ENCODE data around the gene PLCG2. TPM values are rescaled to one million over a fixed set of nuclear protein-coding genes. Genes with fewer than 3 reads are reported as not detected.

PLCG2 gene
- polyA plus RNA-seq, 1 donor from 2014 or later: not detected

DNA sequence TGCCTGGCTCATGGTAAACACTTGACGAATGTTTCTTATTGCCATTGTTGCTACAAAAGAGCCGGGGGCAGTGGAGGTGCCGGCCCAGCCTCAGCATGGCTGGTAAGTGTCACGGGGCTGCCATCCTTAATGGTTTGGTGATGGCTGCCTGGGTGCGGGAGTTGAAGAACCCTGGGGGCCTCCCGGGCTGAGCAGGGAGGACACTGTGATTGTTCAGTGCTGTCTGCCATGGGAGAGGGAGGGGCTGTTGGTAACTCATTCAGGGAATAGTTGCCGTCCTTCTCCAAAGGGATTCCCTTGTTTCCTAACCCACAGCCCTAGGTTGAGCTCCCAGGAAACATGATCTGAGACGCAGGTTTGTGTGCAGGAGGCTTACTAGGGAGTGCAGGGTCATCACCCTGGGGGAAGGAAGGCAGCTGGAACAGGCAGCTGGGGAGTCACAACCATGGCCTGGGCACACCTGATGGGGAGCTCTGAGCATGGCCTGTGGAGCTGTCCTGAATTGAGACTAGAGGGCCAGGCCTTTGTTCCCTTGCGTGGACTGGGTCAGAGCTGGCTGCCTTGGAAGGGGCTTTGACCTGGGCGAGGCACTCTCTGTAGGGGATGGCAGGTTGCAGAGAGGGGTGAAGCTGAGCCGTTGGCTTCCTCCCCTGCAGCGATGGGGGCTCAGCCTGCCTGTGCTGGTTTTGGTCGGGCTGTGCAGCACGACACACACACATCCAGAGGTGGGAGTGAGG is 85.7 kb downstream of the PLCG2 start:
- Histone ChIP-seq H3K4me3 (ENCODE audit: low read length) (no peak overlapping the region), H3K36me3 (ENCODE audit: insufficient read depth, low read length) (no peaks in the 10 kb centered on the region), H3K79me2 (replicated peaks; ENCODE audit: insufficient read depth, low read length) (no peaks in the 10 kb centered on the region), H3K27ac (ENCODE audit: low read length) (no peak overlapping the region), H4K20me1 (ENCODE audit: insufficient read depth) (no peaks in the 10 kb centered on the region), H3F3A (ENCODE audit: insufficient read depth, low read length, poor library complexity, severe bottlenecking) (no peaks in the 10 kb centered on the region), H3K4me2 (ENCODE audit: low read length) (no peak overlapping the region), H3K27me3 (ENCODE audit: insufficient read depth, low read depth, low read length) (no peaks in the 10 kb centered on the region), H3K9me3 (ENCODE audit: low read length) (no peaks in the 10 kb centered on the region), H3K9ac (ENCODE audit: low read length) (no peak overlapping the region), H2AFZ (ENCODE audit: low read depth, low read length) (no peak overlapping the region), H3K9me2 (ENCODE audit: insufficient read depth, low read length) (no peaks in the 10 kb centered on the region)
- TF ChIP-seq RAD21 (conservative IDR thresholded peaks at IDR 0.05): no peak
- TF ChIP-seq, protein P1, sequence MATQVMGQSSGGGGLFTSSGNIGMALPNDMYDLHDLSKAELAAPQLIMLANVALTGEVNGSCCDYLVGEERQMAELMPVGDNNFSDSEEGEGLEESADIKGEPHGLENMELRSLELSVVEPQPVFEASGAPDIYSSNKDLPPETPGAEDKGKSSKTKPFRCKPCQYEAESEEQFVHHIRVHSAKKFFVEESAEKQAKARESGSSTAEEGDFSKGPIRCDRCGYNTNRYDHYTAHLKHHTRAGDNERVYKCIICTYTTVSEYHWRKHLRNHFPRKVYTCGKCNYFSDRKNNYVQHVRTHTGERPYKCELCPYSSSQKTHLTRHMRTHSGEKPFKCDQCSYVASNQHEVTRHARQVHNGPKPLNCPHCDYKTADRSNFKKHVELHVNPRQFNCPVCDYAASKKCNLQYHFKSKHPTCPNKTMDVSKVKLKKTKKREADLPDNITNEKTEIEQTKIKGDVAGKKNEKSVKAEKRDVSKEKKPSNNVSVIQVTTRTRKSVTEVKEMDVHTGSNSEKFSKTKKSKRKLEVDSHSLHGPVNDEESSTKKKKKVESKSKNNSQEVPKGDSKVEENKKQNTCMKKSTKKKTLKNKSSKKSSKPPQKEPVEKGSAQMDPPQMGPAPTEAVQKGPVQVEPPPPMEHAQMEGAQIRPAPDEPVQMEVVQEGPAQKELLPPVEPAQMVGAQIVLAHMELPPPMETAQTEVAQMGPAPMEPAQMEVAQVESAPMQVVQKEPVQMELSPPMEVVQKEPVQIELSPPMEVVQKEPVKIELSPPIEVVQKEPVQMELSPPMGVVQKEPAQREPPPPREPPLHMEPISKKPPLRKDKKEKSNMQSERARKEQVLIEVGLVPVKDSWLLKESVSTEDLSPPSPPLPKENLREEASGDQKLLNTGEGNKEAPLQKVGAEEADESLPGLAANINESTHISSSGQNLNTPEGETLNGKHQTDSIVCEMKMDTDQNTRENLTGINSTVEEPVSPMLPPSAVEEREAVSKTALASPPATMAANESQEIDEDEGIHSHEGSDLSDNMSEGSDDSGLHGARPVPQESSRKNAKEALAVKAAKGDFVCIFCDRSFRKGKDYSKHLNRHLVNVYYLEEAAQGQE (IDR thresholded peaks at IDR 0.05; ENCODE audit: borderline replicate concordance): no peak

DNA sequence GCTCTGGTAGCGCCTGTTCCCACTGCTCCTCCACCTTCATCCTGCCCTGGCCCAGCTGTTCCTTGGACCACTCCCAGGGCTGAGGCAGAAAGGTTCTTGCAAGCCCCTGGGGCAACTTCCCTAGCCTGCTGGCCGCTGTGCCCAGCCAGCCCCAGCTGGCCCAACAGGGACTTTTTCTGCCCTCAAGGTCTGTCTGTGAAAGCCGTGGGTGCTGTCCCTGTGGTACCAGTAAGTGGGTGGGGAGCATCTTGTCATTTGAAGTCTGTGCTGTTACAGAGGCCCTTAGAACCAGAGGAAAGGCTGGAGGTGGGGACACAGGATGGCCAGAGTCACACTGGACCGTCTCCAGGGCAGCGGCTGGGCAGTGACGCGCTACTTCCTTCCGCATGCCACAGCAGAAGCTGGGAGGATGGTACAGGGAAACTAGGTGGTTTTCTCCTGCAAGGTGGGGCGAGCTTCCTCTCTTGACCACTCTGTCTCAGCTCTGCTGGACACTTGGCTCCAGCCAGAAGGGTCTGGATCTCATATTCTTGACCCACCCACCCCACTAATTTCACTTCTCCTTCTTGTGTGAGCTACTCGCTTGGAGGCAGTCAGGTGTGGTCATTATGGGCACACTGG is 87.8 kb downstream of the PLCG2 start:
- TF ChIP-seq SMC3 (conservative IDR thresholded peaks at IDR 0.05; ENCODE audit: poor library complexity) (no peak), POLR2AphosphoS5 (IDR thresholded peaks at IDR 0.05) (no peak), TAF1 (IDR thresholded peaks at IDR 0.05; ENCODE audit: low read depth) (no peak), EP300 (conservative IDR thresholded peaks at IDR 0.05; ENCODE audit: poor library complexity, severe bottlenecking) (no peak), EZH2 (IDR thresholded peaks at IDR 0.05; ENCODE audit: borderline replicate concordance, insufficient read depth, low read length, poor library complexity, severe bottlenecking) (no peak), RAD21 (conservative IDR thresholded peaks at IDR 0.05) (no peak), MXI1 (conservative IDR thresholded peaks at IDR 0.05; ENCODE audit: poor library complexity, severe bottlenecking) (no peak)
- TF ChIP-seq, protein P2, sequence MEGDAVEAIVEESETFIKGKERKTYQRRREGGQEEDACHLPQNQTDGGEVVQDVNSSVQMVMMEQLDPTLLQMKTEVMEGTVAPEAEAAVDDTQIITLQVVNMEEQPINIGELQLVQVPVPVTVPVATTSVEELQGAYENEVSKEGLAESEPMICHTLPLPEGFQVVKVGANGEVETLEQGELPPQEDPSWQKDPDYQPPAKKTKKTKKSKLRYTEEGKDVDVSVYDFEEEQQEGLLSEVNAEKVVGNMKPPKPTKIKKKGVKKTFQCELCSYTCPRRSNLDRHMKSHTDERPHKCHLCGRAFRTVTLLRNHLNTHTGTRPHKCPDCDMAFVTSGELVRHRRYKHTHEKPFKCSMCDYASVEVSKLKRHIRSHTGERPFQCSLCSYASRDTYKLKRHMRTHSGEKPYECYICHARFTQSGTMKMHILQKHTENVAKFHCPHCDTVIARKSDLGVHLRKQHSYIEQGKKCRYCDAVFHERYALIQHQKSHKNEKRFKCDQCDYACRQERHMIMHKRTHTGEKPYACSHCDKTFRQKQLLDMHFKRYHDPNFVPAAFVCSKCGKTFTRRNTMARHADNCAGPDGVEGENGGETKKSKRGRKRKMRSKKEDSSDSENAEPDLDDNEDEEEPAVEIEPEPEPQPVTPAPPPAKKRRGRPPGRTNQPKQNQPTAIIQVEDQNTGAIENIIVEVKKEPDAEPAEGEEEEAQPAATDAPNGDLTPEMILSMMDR (IDR thresholded peaks at IDR 0.05; ENCODE audit: poor library complexity, severe bottlenecking): no peak
- TF ChIP-seq, protein P1 (IDR thresholded peaks at IDR 0.05; ENCODE audit: borderline replicate concordance): no peak
- H3K27ac ChIP-seq (ENCODE audit: low read length): no peak overlapping the region
- no peaks in the 10 kb centered on the region for H4K20me1 ChIP-seq (ENCODE audit: insufficient read depth)
- H3K9me3 ChIP-seq (ENCODE audit: low read length): no peaks in the 10 kb centered on the region
- H3K4me2 ChIP-seq (ENCODE audit: low read length): no peak overlapping the region
- H3K9ac ChIP-seq (ENCODE audit: low read length): no peak overlapping the region
- no peaks in the 10 kb centered on the region for H3F3A ChIP-seq (ENCODE audit: insufficient read depth, low read length, poor library complexity, severe bottlenecking)
- H3K27me3 ChIP-seq (ENCODE audit: insufficient read depth, low read depth, low read length): no peaks in the 10 kb centered on the region
- H3K4me3 ChIP-seq (ENCODE audit: low read length): no peak overlapping the region
- H2AFZ ChIP-seq (ENCODE audit: low read depth, low read length): no peak overlapping the region
- no peaks in the 10 kb centered on the region for H3K36me3 ChIP-seq (ENCODE audit: insufficient read depth, low read length)
- no peaks in the 10 kb centered on the region for H3K9me2 ChIP-seq (ENCODE audit: insufficient read depth, low read length)
- H3K79me2 ChIP-seq (replicated peaks; ENCODE audit: insufficient read depth, low read length): no peaks in the 10 kb centered on the region
